ENCODE data around the gene MTERF4. TPM values are rescaled to one million over a fixed set of nuclear protein-coding genes. Genes with fewer than 3 reads are reported as not detected.
A peak's percentile ranks its signal among the peaks of the same experiment; 100 is the strongest.

Gene MTERF4
- total and polyA plus RNA-seq, 2 of the 8 experiments (the other 6 are each of a cell fraction or from before 2014, with no cell fraction given) = 25.9 to 28.5 TPM

GRCh38 chr2:241082341-241083090 lies 19.6 kb downstream of the MTERF4 start:
- Histone ChIP-seq H3K4ac (replicated peaks; ENCODE audit: insufficient read length, low read depth, low read length) (no peak overlapping the region), H3K9ac (replicated peaks in 1 of 4; ENCODE audit: extremely low read depth in 1 of 4, low read depth in 3 of 4, low read length in 3 of 4) (no peak overlapping the region), H4K8ac (ENCODE audit: extremely low read depth, insufficient read depth, low read length) (no peak overlapping the region), H3K18ac (ENCODE audit: extremely low read depth, low read length) (no peak overlapping the region), H3K14ac (ENCODE audit: insufficient read length) (no peak overlapping the region), H3K36me3 (ENCODE audit: control insufficient read depth in 2 of 4, insufficient read depth in 4 of 4, low read length in 3 of 4) (no peaks in the 10 kb centered on the region; a peak in 3 of 8 replicates), H3K79me2 (ENCODE audit: control insufficient read depth in 1 of 2, insufficient read depth in 2 of 2, low read length in 2 of 2) (no peaks in the 10 kb centered on the region), H3K23me2 (ENCODE audit: low read depth, low read length) (no peaks in the 10 kb centered on the region), H3K56ac (replicated peaks; ENCODE audit: insufficient read length, low read depth, low read length) (no peak overlapping the region), H2AFZ (ENCODE audit: low read length) (no peak overlapping the region), H3K4me3 (ENCODE audit: extremely low read depth in 1 of 4, insufficient read depth in 2 of 4, low read depth in 3 of 4, low read length in 4 of 4) (no peak overlapping the region), H4K91ac (replicated peaks; ENCODE audit: insufficient read length, low read length) (no peak overlapping the region), H2BK5ac (ENCODE audit: low read depth, low read length) (no peak overlapping the region), H3K27me3 (replicated peaks in 1 of 4; ENCODE audit: control insufficient read depth in 3 of 4, extremely low read depth in 1 of 4, insufficient read depth in 3 of 4, low read length in 3 of 4) (no peaks in the 10 kb centered on the region), H3K4me2 (ENCODE audit: insufficient read depth in 1 of 2, low read depth in 2 of 2, low read length in 2 of 2) (no peak overlapping the region), H2AK5ac (ENCODE audit: low read depth, low read length) (no peak overlapping the region), H3K23ac (ENCODE audit: insufficient read length) (no peak overlapping the region), H3K79me1 (ENCODE audit: low read depth, low read length) (no peaks in the 10 kb centered on the region), H3K9me3 (ENCODE audit: insufficient read depth in 2 of 2, low read depth in 1 of 2, low read length in 1 of 2) (no peaks in the 10 kb centered on the region), H2BK120ac (replicated peaks; ENCODE audit: low read depth, low read length) (no peak overlapping the region), H2BK20ac (ENCODE audit: low read length) (no peak overlapping the region), H4K5ac (ENCODE audit: insufficient read length, low read depth, low read length) (no peak overlapping the region), H4K20me1 (replicated peaks in 1 of 2; ENCODE audit: control insufficient read depth in 1 of 2, insufficient read depth in 2 of 2, low read length in 2 of 2) (peaks cover 0 to 2% of the 10 kb centered on the region in 2 experiments), H3K4me1 (replicated peaks in 1 of 4; ENCODE audit: control insufficient read depth in 3 of 4, insufficient read depth in 4 of 4, low read length in 3 of 4) (no peaks in the 10 kb centered on the region), H2BK15ac (ENCODE audit: low read length) (no peak overlapping the region), H3K27ac (ENCODE audit: low read depth, low read length) (no peak overlapping the region), H2BK12ac (ENCODE audit: low read depth, low read length) (no peak overlapping the region)
- 87% methylated on average over 14 of the region's 14 CpGs; no CpG with 5 or more reads in 1 of the 2 experiments for WGBS, 2 experiments (ENCODE audit: extremely low coverage in 1 of 2, insufficient coverage in 1 of 2, insufficient read length in 1 of 2, insufficient replicate concordance in 2 of 2, low coverage in 1 of 2, low lambda C conversion rate in 2 of 2, missing lambda C conversion rate in 1 of 2)
- POLR2A ChIA-PET (ENCODE audit: partially characterized antibody) = interaction anchor here (0.7 to 1.0 kb wide), 2 partner anchors 13 to 19 kb away, joined by 3 read pairs; no protein-coding TSS in a partner anchor
- CTCF ChIA-PET (ENCODE audit: partially characterized antibody) = interaction anchor here (0.9 to 1.3 kb wide), 3 partner anchors 9 to 23 kb away, joined by 3 to 5 read pairs (median 3); no protein-coding TSS in a partner anchor
- TF ChIP-seq USF2 (IDR thresholded peaks at IDR 0.05; ENCODE audit: low read length) (no peak), ASH2L (IDR thresholded peaks at IDR 0.05; ENCODE audit: low read length) (no peak), TAF7 (optimal IDR thresholded peaks at IDR 0.05; ENCODE audit: borderline replicate concordance, low read depth, low read length) (no peak), JUN (IDR thresholded peaks at IDR 0.05; ENCODE audit: low read depth, low read length) (no peak), CBX5 (IDR thresholded peaks at IDR 0.05; ENCODE audit: low read depth, low read length) (no peak), SP1 (IDR thresholded peaks at IDR 0.05; ENCODE audit: low read depth, low read length) (no peak), CHD2 (IDR thresholded peaks at IDR 0.05; ENCODE audit: low read length) (no peak), JUND (IDR thresholded peaks at IDR 0.05; ENCODE audit: low read length) (no peak), ATF3 (IDR thresholded peaks at IDR 0.05; ENCODE audit: insufficient read depth, low read depth, low read length) (no peak), GABPA (IDR thresholded peaks at IDR 0.05; ENCODE audit: borderline replicate concordance, insufficient read depth, low read length) (no peak)
- DNase-seq (ENCODE audit: low read depth in 1 of 2, low spot score in 2 of 2) = peak in 1 of 2 experiments; percentile 41
- no peak for FAIRE-seq

Data from H1 (cell line).